ENCODE measurements around the gene GRAP2.

DNA sequence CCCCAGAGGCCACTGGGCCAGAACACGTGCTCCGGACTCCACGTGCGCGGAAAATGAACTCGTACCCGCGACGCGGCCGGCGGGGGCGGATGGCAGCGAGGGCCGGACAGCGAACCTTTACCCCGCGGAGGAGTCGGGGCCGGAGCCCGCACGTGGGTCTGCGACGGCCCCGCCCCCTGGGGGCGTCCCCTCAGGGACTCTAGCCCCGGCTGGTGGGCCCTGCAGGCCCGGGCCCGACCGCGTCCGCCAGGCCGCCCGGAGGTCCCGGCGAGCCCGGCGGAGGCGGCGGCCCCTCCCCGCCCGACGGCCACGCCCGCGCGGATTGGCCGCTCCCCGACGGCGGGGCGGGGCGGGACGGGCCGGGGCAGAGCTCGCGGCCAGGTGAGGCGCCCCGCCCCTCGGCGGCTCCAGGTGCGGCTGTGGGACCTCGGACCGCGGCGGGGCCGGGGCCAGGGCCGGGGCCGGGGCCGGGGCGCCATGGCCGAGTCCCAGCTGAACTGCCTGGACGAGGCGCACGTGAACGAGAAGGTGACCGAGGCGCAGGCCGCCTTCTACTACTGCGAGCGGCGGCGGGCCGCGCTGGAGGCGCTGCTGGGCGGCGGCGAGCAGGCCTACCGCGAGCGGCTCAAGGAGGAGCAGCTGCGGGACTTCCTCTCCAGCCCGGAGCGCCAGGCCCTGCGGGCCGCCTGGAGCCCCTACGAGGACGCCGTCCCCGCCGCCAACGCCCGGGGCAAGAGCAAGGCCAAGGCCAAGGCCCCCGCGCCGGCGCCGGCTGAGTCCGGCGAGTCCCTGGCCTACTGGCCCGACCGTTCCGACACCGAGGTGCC lies 93.9 kb downstream of the GRAP2 start, which contains the start of gene FAM83F:
- no peak for TF ChIP-seq POLR2A (IDR thresholded peaks at IDR 0.05)
- TF ChIP-seq, protein P1, sequence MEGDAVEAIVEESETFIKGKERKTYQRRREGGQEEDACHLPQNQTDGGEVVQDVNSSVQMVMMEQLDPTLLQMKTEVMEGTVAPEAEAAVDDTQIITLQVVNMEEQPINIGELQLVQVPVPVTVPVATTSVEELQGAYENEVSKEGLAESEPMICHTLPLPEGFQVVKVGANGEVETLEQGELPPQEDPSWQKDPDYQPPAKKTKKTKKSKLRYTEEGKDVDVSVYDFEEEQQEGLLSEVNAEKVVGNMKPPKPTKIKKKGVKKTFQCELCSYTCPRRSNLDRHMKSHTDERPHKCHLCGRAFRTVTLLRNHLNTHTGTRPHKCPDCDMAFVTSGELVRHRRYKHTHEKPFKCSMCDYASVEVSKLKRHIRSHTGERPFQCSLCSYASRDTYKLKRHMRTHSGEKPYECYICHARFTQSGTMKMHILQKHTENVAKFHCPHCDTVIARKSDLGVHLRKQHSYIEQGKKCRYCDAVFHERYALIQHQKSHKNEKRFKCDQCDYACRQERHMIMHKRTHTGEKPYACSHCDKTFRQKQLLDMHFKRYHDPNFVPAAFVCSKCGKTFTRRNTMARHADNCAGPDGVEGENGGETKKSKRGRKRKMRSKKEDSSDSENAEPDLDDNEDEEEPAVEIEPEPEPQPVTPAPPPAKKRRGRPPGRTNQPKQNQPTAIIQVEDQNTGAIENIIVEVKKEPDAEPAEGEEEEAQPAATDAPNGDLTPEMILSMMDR (IDR thresholded peaks at IDR 0.05) = no peak

Measured in gastroesophageal sphincter (tissue), 3 donors.